Calu3 (cell line): ENCODE measurements around the gene GAS6. TPM values are rescaled to one million over a fixed set of nuclear protein-coding genes. Genes with fewer than 3 reads are reported as not detected.

Source experiments
- BruUV-seq: library from RNA; stranded (reverse); fragments of 400-500 nt; replicated peaks from 2 replicates; lab custom pipeline; 2021; lab: Mats Ljungman, UMichigan
- CTCF ChIA-PET: fragments of 300-600 bp; sonication (Branson Sonifier 250); formaldehyde crosslinking; loops from one replicate; lab custom pipeline; 2022; ENCODE audit warnings: antibody characterized with exemption; lab: Charles Lee
- DNase-seq: peaks from one replicate; pipeline ENCODE4 v3.0.0; 2022
- H3K27ac Mint-ChIP-seq: one replicate; pipeline ENCODE4 v1.8.0; 2022; ENCODE audit warnings: mixed read lengths; ENCODE audit not compliant: unreplicated experiment
- H3K27me3 Mint-ChIP-seq: one replicate; pipeline ENCODE4 v1.8.0; 2022; ENCODE audit warnings: mixed read lengths; ENCODE audit not compliant: unreplicated experiment
- H3K36me3 Mint-ChIP-seq: one replicate; pipeline ENCODE4 v1.8.0; 2022; ENCODE audit warnings: mild to moderate bottlenecking, moderate library complexity, mixed read lengths; ENCODE audit not compliant: insufficient read depth, unreplicated experiment
- H3K4me1 Mint-ChIP-seq: one replicate; pipeline ENCODE4 v1.8.0; 2022; ENCODE audit warnings: mild to moderate bottlenecking, low read depth, mixed read lengths; ENCODE audit not compliant: unreplicated experiment
- H3K4me3 Mint-ChIP-seq: one replicate; pipeline ENCODE4 v1.8.0; 2022; ENCODE audit warnings: mild to moderate bottlenecking, low read depth, moderate library complexity, mixed read lengths; ENCODE audit not compliant: unreplicated experiment
- H3K9me3 Mint-ChIP-seq: one replicate; pipeline ENCODE4 v1.8.0; 2022; ENCODE audit warnings: low read depth, mixed read lengths; ENCODE audit not compliant: unreplicated experiment
- intact Hi-C: fragments of 100-400 bp; cut with micrococcal nuclease; formaldehyde crosslinking; loops from one replicate; pipeline ENCODE4 v1.10.0; 2022; ENCODE audit not compliant: unreplicated experiment
- total RNA-seq: library from RNA; stranded (reverse); gene quantifications from 2 replicates; pipeline ENCODE4 v1.2.3, GENCODE V29; 2022
- TF ChIP-seq, protein P1 (sequence below): fragments of 200-600 bp; IDR thresholded peaks from one replicate; pipeline ENCODE4 v1.8.0; 2022; ENCODE audit warnings: antibody characterized with exemption; ENCODE audit not compliant: unreplicated experiment

The GAS6 gene
- total RNA-seq, 1 experiment from 2014 or later = 0.42 TPM

DNA sequence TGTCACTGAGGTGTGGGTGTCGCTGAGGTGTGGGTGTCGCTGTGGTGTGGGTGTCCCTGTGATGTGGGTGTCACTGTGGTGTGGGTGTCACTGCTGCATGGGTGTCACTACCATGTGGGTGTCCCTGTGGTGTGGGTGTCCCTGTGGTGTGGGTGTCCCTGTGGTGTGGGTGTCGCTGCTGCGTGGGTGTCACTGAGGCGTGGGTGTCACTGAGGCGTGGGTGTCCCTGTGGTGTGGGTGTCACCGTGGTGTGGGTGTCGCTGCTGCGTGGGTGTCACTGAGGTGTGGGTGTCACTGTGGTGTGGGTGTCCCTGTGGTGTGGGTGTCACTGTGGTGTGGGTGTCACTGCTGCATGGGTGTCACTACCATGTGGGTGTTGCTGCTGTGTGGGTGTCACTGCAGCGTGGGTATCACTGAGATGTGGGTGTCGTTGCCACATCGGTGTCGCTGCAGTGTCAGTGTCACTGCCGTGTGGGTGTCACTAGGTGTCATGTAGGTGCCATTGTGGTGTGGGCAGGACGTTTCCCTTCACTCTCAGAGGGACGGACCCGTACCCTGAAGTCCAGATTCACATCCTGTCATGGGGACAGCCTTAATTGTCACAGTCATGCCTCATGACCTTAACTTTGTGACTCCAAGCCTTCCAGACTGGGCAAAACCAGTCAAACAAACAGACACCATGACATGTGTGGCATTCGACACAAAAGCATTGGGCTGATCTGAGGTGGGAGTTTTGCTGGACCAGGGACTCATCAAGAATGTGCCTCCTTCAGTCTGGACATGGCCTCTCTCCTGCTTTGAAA, 12.7 kb upstream of the GAS6 start:
- DNase-seq = no peak
- no peak overlapping the region for H3K27ac Mint-ChIP-seq
- H3K9me3 Mint-ChIP-seq = no peaks in the 10 kb centered on the region
- no peaks in the 10 kb centered on the region for H3K27me3 Mint-ChIP-seq
- TF ChIP-seq, protein P1, sequence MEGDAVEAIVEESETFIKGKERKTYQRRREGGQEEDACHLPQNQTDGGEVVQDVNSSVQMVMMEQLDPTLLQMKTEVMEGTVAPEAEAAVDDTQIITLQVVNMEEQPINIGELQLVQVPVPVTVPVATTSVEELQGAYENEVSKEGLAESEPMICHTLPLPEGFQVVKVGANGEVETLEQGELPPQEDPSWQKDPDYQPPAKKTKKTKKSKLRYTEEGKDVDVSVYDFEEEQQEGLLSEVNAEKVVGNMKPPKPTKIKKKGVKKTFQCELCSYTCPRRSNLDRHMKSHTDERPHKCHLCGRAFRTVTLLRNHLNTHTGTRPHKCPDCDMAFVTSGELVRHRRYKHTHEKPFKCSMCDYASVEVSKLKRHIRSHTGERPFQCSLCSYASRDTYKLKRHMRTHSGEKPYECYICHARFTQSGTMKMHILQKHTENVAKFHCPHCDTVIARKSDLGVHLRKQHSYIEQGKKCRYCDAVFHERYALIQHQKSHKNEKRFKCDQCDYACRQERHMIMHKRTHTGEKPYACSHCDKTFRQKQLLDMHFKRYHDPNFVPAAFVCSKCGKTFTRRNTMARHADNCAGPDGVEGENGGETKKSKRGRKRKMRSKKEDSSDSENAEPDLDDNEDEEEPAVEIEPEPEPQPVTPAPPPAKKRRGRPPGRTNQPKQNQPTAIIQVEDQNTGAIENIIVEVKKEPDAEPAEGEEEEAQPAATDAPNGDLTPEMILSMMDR = no peak
- no TSS peak for BruUV-seq
- peaks cover 4% of the 10 kb centered on the region for H3K36me3 Mint-ChIP-seq
- intact Hi-C loops = no loop called here
- no peaks in the 10 kb centered on the region for H3K4me1 Mint-ChIP-seq
- no peak overlapping the region for H3K4me3 Mint-ChIP-seq
- CTCF ChIA-PET = no interaction called here

DNA sequence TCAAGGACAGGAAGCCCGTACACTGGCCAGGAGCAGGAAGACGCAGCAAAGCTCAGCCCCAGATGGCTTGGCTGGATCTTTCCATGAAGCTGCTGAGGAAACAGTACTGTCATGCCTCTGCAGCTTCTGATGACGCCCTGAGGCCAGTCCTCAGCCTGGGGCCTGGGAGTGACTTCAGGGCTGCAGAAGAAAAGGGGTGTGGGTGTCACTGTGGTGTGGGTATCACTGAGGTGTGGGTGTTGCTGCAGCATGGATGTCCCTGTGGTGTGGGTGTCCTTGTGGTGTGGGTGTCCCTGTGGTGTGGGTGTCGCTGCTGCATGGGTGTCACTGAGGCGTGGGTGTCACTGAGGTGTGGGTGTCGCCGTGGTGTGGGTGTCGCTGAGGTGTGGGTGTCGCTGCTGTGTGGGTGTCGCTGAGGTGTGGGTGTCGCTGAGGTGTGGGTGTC, 12.0 kb upstream of the GAS6 start:
- CTCF ChIA-PET = no interaction called here
- Mint-ChIP-seq H3K27ac (no peak overlapping the region), H3K27me3 (no peaks in the 10 kb centered on the region), H3K36me3 (peaks cover 4% of the 10 kb centered on the region), H3K4me1 (no peaks in the 10 kb centered on the region), H3K9me3 (no peaks in the 10 kb centered on the region), H3K4me3 (no peak overlapping the region)
- no TSS peak for BruUV-seq
- DNase-seq = no peak
- intact Hi-C loops = no loop called here
- TF ChIP-seq, protein P1 = no peak

DNA sequence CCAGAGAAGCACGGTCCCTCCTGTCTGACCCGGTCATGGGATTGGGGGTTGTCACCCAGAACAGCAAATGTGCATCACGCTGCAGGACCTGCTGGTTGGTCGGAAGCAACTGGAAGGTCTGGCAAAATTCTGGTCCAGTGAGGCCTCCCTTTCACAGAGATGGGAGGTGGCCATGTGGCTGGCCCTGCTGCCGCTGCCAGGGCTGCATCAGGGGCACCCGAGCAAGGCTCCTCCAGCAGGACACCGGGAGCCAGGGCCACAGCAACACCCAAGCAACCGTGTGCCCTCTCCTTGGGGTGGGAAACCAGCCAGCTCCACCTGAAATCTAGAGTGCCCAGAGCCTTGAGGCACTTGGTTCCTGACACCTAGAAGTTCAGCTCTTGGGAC, 11.5 kb upstream of the GAS6 start:
- intact Hi-C loops = no loop called here
- BruUV-seq = no TSS peak
- H3K9me3 Mint-ChIP-seq = no peaks in the 10 kb centered on the region
- no peak overlapping the region for H3K4me3 Mint-ChIP-seq
- CTCF ChIA-PET = no interaction called here
- no peaks in the 10 kb centered on the region for H3K4me1 Mint-ChIP-seq
- H3K27me3 Mint-ChIP-seq = no peaks in the 10 kb centered on the region
- TF ChIP-seq, protein P1 = no peak
- peaks cover 4% of the 10 kb centered on the region for H3K36me3 Mint-ChIP-seq
- H3K27ac Mint-ChIP-seq = no peak overlapping the region
- no peak for DNase-seq

DNA sequence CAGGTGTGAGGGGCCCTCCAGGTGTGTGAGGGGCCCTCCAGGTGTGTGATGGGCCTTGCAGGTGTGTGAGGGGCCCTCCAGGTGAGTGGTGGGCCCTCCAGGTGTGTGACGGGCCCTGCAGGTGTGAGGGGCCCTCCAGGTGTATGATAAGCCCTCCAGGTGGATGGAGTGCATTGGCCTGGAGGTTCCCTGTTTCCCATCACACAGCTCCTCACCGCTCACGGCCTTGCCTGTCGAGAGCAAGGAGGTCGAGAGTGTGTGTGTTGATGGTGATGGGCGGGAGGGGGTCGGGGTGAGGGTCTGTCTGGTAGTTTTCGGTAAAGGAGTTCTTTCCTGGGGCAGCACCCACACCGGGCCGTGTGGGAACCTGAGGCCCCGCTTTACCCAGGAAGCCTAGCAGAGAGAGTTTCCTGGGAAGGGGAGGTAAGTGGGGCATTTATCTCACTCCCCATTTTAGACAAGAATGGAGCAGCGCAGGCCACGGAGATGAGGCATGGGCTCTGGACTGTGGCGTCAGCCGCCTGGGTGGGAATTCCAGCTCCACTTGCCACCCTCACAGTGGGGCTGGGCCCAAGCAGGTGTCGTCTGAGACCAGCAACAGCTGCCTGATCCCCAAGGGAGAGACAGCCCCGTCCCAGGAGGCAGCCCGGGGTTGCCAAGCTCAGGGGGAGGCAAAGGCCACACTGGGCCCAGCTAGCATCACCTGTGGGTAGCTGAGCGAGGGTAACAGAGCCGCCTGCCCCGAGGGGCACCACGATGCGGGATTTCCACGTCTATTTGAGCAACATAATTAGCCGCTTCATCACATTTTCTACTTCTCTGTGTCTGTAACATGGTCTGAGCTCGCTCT, 10.9 kb upstream of the GAS6 start:
- H3K9me3 Mint-ChIP-seq = no peaks in the 10 kb centered on the region
- no TSS peak for BruUV-seq
- CTCF ChIA-PET = no interaction called here
- no peak overlapping the region for H3K27ac Mint-ChIP-seq
- H3K36me3 Mint-ChIP-seq = peaks cover 4% of the 10 kb centered on the region
- TF ChIP-seq, protein P1 = no peak
- H3K4me3 Mint-ChIP-seq = no peak overlapping the region
- no peak for DNase-seq
- intact Hi-C loops = no loop called here
- H3K27me3 Mint-ChIP-seq = no peaks in the 10 kb centered on the region
- no peaks in the 10 kb centered on the region for H3K4me1 Mint-ChIP-seq
